ENCODE measurements around the gene HCRTR2. TPM values are rescaled to one million over a fixed set of nuclear protein-coding genes. Genes with fewer than 3 reads are reported as not detected.

HCRTR2 gene
- total RNA-seq, 1 donor from 2014 or later, result 0.27 TPM

- peaks cover 77% of the 10 kb centered on the region for H3K27me3 Mint-ChIP-seq
- H3K4me3 Mint-ChIP-seq, result peak overlapping the region; percentile 26
- H3K9me3 Mint-ChIP-seq, result no peaks in the 10 kb centered on the region
- TF ChIP-seq, protein P1, sequence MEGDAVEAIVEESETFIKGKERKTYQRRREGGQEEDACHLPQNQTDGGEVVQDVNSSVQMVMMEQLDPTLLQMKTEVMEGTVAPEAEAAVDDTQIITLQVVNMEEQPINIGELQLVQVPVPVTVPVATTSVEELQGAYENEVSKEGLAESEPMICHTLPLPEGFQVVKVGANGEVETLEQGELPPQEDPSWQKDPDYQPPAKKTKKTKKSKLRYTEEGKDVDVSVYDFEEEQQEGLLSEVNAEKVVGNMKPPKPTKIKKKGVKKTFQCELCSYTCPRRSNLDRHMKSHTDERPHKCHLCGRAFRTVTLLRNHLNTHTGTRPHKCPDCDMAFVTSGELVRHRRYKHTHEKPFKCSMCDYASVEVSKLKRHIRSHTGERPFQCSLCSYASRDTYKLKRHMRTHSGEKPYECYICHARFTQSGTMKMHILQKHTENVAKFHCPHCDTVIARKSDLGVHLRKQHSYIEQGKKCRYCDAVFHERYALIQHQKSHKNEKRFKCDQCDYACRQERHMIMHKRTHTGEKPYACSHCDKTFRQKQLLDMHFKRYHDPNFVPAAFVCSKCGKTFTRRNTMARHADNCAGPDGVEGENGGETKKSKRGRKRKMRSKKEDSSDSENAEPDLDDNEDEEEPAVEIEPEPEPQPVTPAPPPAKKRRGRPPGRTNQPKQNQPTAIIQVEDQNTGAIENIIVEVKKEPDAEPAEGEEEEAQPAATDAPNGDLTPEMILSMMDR (conservative IDR thresholded peaks at IDR 0.05), result no peak
- no peak overlapping the region for H3K27ac Mint-ChIP-seq
- DNase-seq (ENCODE audit: extremely low spot score, unreplicated experiment), result no peak
- no peaks in the 10 kb centered on the region for H3K4me1 Mint-ChIP-seq (ENCODE audit: unreplicated experiment)
- H3K36me3 Mint-ChIP-seq, result no peaks in the 10 kb centered on the region
These were observed 2.6 kb downstream of the HCRTR2 start for GRCh38 chr6:55176958-55177357.

GRCh38 chr6:55180258-55180657 lies 5.9 kb downstream of the HCRTR2 start:
- Mint-ChIP-seq H3K9me3 (no peaks in the 10 kb centered on the region), H3K4me3 (no peak overlapping the region), H3K27ac (no peak overlapping the region)

GRCh38 chr6:55182016-55182650 lies 7.8 kb downstream of the HCRTR2 start:
- H3K9me3 Mint-ChIP-seq, result no peaks in the 10 kb centered on the region
- TF ChIP-seq, protein P1 (conservative IDR thresholded peaks at IDR 0.05), result no peak
- no peak overlapping the region for H3K4me3 Mint-ChIP-seq

More at GRCh38 chr6:55180258-55180657, 5.9 kb downstream of the HCRTR2 start:
- H3K27me3 Mint-ChIP-seq, result peaks cover 57% of the 10 kb centered on the region
- H3K4me1 Mint-ChIP-seq (ENCODE audit: unreplicated experiment), result no peaks in the 10 kb centered on the region
- no peaks in the 10 kb centered on the region for H3K36me3 Mint-ChIP-seq
- TF ChIP-seq, protein P1 (conservative IDR thresholded peaks at IDR 0.05), result no peak
- no peak for DNase-seq (ENCODE audit: extremely low spot score, unreplicated experiment)

GRCh38 chr6:55184782-55185530 lies 10.6 kb downstream of the HCRTR2 start:
- no peak for DNase-seq (ENCODE audit: extremely low spot score, unreplicated experiment)
- TF ChIP-seq, protein P1 (conservative IDR thresholded peaks at IDR 0.05), result no peak
- no peak overlapping the region for H3K27ac Mint-ChIP-seq

More at GRCh38 chr6:55182016-55182650, 7.8 kb downstream of the HCRTR2 start:
- Mint-ChIP-seq H3K4me1 (ENCODE audit: unreplicated experiment) (no peaks in the 10 kb centered on the region), H3K36me3 (no peaks in the 10 kb centered on the region), H3K27me3 (peaks cover 40% of the 10 kb centered on the region), H3K27ac (no peak overlapping the region)
- no peak for DNase-seq (ENCODE audit: extremely low spot score, unreplicated experiment)

GRCh38 chr6:55198715-55199114 lies 24.4 kb downstream of the HCRTR2 start:
- TF ChIP-seq, protein P1 (conservative IDR thresholded peaks at IDR 0.05), result no peak
- Mint-ChIP-seq H3K4me1 (ENCODE audit: unreplicated experiment) (no peaks in the 10 kb centered on the region), H3K4me3 (no peak overlapping the region), H3K36me3 (no peaks in the 10 kb centered on the region), H3K27me3 (no peaks in the 10 kb centered on the region), H3K27ac (no peak overlapping the region), H3K9me3 (no peaks in the 10 kb centered on the region)
- DNase-seq (ENCODE audit: extremely low spot score, unreplicated experiment), result no peak

More at GRCh38 chr6:55184782-55185530, 10.6 kb downstream of the HCRTR2 start:
- H3K4me3 Mint-ChIP-seq, result no peak overlapping the region
- no peaks in the 10 kb centered on the region for H3K9me3 Mint-ChIP-seq
- no peaks in the 10 kb centered on the region for H3K36me3 Mint-ChIP-seq
- H3K4me1 Mint-ChIP-seq (ENCODE audit: unreplicated experiment), result no peaks in the 10 kb centered on the region
- H3K27me3 Mint-ChIP-seq, result peaks cover 18% of the 10 kb centered on the region
